GM12878 (cell line): Measurements from ENCODE around the gene NR2F6. TPM values are rescaled to one million over a fixed set of nuclear protein-coding genes. Genes with fewer than 3 reads are reported as not detected.

ENCODE experiments used
- ATAC-seq: fragments of 200-7000 bp; cut with Tn5 transposase; 3 replicates; pipeline ENCODE4 v1.9.1; 2020; ENCODE audit warnings: mild to moderate bottlenecking, moderate library complexity
- BruUV-seq: library from RNA; stranded (reverse); fragments of 400-500 nt; replicated peaks from 2 replicates; lab custom pipeline; 2021; lab: Mats Ljungman, UMichigan
- CTCF ChIA-PET: fragments of 300-600 bp; sonication (Branson Sonifier 250); formaldehyde crosslinking; extraction: SDS; loops from one replicate; lab custom pipeline; 2021; ENCODE audit warnings: inconsistent platforms; lab: Yijun Ruan, JAX
- POLR2A ChIA-PET: fragments of 350-600 bp; formaldehyde crosslinking; extraction: SDS; loops from one replicate; lab custom pipeline; 2021; ENCODE audit warnings: inconsistent platforms; lab: Charles Lee
- RAD21 ChIA-PET: fragments of 300-600 bp; sonication (Branson Sonifier 250); formaldehyde crosslinking; loops from one replicate; lab custom pipeline; 2023; ENCODE audit warnings: antibody characterized with exemption; ENCODE audit not compliant: unreplicated experiment; lab: Charles Lee
- SMC1A ChIA-PET: fragments of 300-600 bp; sonication (Branson Sonifier 250); formaldehyde crosslinking; loops from one replicate; lab custom pipeline; 2023; ENCODE audit not compliant: unreplicated experiment, uncharacterized antibody; lab: Charles Lee
- DNase-seq: peaks from one replicate; pipeline ENCODE4 v3.0.0-alpha.2; 2011; ENCODE audit warnings: low read depth, low spot score
- FAIRE-seq: peaks from 3 replicates; lab custom pipeline; 2011; peaks lifted over from hg19 to GRCh38; lab: Jason Lieb, UNC
- H2AFZ ChIP-seq: 2 replicates; pipeline ENCODE4 v1.6.0; 2011; ENCODE audit warnings: low read depth, low read length, control low read depth; ENCODE audit not compliant: control insufficient read depth
- H3K27ac ChIP-seq: 2 replicates; pipeline ENCODE4 v1.5.1; 2011; ENCODE audit warnings: control low read depth; ENCODE audit not compliant: control insufficient read depth, insufficient read depth
- H3K27me3 ChIP-seq, 2 experiments: replicated peaks in 1 of 2; 2 replicates each; pipeline versions ENCODE4 v1.6.0 to v1.6.1; 2011; ENCODE audit warnings: low read length in 1 of 2; ENCODE audit not compliant: control insufficient read depth in 2 of 2, insufficient read depth in 2 of 2
- H3K36me3 ChIP-seq, 2 experiments: 2 replicates each; pipeline ENCODE4 v1.5.1; 2011; ENCODE audit warnings: low read length in 1 of 2; ENCODE audit not compliant: control insufficient read depth in 2 of 2, insufficient read depth in 2 of 2
- H3K4me1 ChIP-seq: 2 replicates; pipeline ENCODE4 v1.6.1; 2011; ENCODE audit warnings: mild to moderate bottlenecking, low read length, moderate library complexity, mixed read lengths; ENCODE audit not compliant: control insufficient read depth, insufficient read depth
- H3K4me2 ChIP-seq: 2 replicates; pipeline ENCODE4 v1.6.0; 2011; ENCODE audit warnings: control low read depth; ENCODE audit not compliant: control insufficient read depth, insufficient read depth
- H3K4me3 ChIP-seq: fragments of 200-600 bp; sonication (generic); 2 replicates; pipeline ENCODE4 v1.5.1; 2016
- H3K79me2 ChIP-seq: 2 replicates; pipeline ENCODE4 v1.6.0; 2011; ENCODE audit warnings: low read length; ENCODE audit not compliant: control insufficient read depth, insufficient read depth
- H3K9ac ChIP-seq: 2 replicates; pipeline ENCODE4 v1.8.0; 2011; ENCODE audit warnings: low read length, control low read depth, mixed read lengths; ENCODE audit not compliant: control insufficient read depth, insufficient read depth
- H3K9me3 ChIP-seq: replicated peaks from 3 replicates; pipeline ENCODE4 v1.5.1; 2011; ENCODE audit warnings: mild to moderate bottlenecking, low read length; ENCODE audit not compliant: control insufficient read depth, insufficient read depth
- H4K20me1 ChIP-seq: 2 replicates; pipeline ENCODE4 v1.6.0; 2011; ENCODE audit not compliant: control insufficient read depth, insufficient read depth
- CHD4 ChIP-seq: fragments of 200-600 bp; sonication (generic); IDR thresholded peaks from 2 replicates; pipeline ENCODE4 v1.6.1; 2016; ENCODE audit warnings: mild to moderate bottlenecking
- GABPA ChIP-seq: IDR thresholded peaks from 2 replicates; pipeline ENCODE4 v1.6.1; 2014; ENCODE audit warnings: antibody characterized with exemption, low read depth, mild to moderate bottlenecking, inconsistent platforms
- MLLT1 ChIP-seq: fragments of 450-650 bp; IDR thresholded peaks from 2 replicates; pipeline ENCODE4 v1.6.1; 2016; ENCODE audit warnings: mild to moderate bottlenecking
- NBN ChIP-seq: fragments of 450-650 bp; IDR thresholded peaks from 2 replicates; pipeline ENCODE4 v1.6.1; 2016
- NR2F1 ChIP-seq: fragments of 450-650 bp; conservative IDR thresholded peaks from 2 replicates; pipeline ENCODE4 v1.6.1; 2017; ENCODE audit warnings: mild to moderate bottlenecking
- PKNOX1 ChIP-seq: fragments of 450-650 bp; IDR thresholded peaks from 2 replicates; pipeline ENCODE4 v1.6.1; 2016; ENCODE audit warnings: mild to moderate bottlenecking
- RCOR1 ChIP-seq: conservative IDR thresholded peaks from 2 replicates; pipeline ENCODE4 v1.6.1; 2012; ENCODE audit warnings: low read depth, low read length, improper control_type of control experiment
- SIN3A ChIP-seq: IDR thresholded peaks from 2 replicates; pipeline ENCODE4 v1.6.1; 2012; ENCODE audit warnings: low read depth, low read length, improper control_type of control experiment
- SIX5 ChIP-seq: IDR thresholded peaks from 2 replicates; pipeline ENCODE4 v1.6.1; 2011; ENCODE audit warnings: mild to moderate bottlenecking, low read depth, low read length, moderate library complexity; ENCODE audit not compliant: severe bottlenecking
- SREBF2 ChIP-seq: IDR thresholded peaks from 2 replicates; pipeline ENCODE4 v1.6.1; 2012; ENCODE audit warnings: mild to moderate bottlenecking, low read length
- STAT1 ChIP-seq: fragments of 450-650 bp; conservative IDR thresholded peaks from 2 replicates; pipeline ENCODE4 v1.6.1; 2014; ENCODE audit warnings: antibody characterized with exemption, mild to moderate bottlenecking
- TARDBP ChIP-seq: IDR thresholded peaks from 2 replicates; pipeline ENCODE4 v1.6.1; 2016; ENCODE audit warnings: borderline replicate concordance
- TCF7 ChIP-seq: IDR thresholded peaks from 2 replicates; pipeline ENCODE4 v1.6.1; 2014; ENCODE audit warnings: antibody characterized with exemption, borderline replicate concordance
- WGBS: methylation state at CpG from one replicate; pipeline ENCODE4 v1.1.6; 2016; ENCODE audit warnings: low lambda C conversion rate; ENCODE audit not compliant: insufficient replicate concordance, insufficient coverage; ENCODE audit errors: missing lambda C conversion rate; 5-methylcytosine and 5-hydroxymethylcytosine counted together
- in situ Hi-C: fragments of 300-500 bp; cut with MboI; formaldehyde crosslinking; loops from 9 replicates; pipeline ENCODE4 v1.14.3; 2018; ENCODE audit warnings: mixed read lengths
- intact Hi-C: fragments of 100-400 bp; cut with micrococcal nuclease; formaldehyde crosslinking; loops from one replicate; pipeline ENCODE4 v1.14.2; 2022; ENCODE audit not compliant: unreplicated experiment
- polyA plus RNA-seq, 11 experiments: library from polyadenylated mRNA; depleted of rRNA in 4 of 11; unstranded in 6 of 11; stranded (reverse) in 5 of 11; fragments of >200 nt; fragmentation: Nextera tagmentation in 4 of 11; fragmentation: Illumina TruSeq in 1 of 11; extraction: Ambion mirVana in 4 of 11; extraction: Trizol in 1 of 11; gene quantifications; 1 replicate in 1 of 11; 2 replicates in 10 of 11; pipeline versions ENCODE4 v1.2.1 to v1.2.3, GENCODE V29; 2011 to 2016; ENCODE audit warnings: inconsistent platforms in 2 of 11, missing spikeins in 2 of 11, low read depth in 1 of 11
- total RNA-seq, 4 experiments: library from RNA; depleted of rRNA in 3 of 4; stranded (reverse); fragments of >200 nt in 3 of 4; fragmentation: Illumina TruSeq in 1 of 4; extraction: Trizol in 1 of 4; gene quantifications; 2 replicates each; pipeline versions ENCODE4 v1.2.1 to v1.2.3, GENCODE V29; 2013 to 2021
- TF ChIP-seq, protein P1 (sequence below): fragments of 450-650 bp; IDR thresholded peaks from 2 replicates; pipeline ENCODE4 v1.6.1; 2018; ENCODE audit warnings: borderline replicate concordance, mild to moderate bottlenecking; ENCODE audit not compliant: partially characterized antibody

Gene NR2F6
- total and polyA plus RNA-seq, 10 of the 15 experiments (the other 5 are each of a cell fraction or from before 2014, with no cell fraction given): 0.18 to 15.5 (median 6.1) TPM

- no peak for TF ChIP-seq PKNOX1
- TF ChIP-seq, protein P1, sequence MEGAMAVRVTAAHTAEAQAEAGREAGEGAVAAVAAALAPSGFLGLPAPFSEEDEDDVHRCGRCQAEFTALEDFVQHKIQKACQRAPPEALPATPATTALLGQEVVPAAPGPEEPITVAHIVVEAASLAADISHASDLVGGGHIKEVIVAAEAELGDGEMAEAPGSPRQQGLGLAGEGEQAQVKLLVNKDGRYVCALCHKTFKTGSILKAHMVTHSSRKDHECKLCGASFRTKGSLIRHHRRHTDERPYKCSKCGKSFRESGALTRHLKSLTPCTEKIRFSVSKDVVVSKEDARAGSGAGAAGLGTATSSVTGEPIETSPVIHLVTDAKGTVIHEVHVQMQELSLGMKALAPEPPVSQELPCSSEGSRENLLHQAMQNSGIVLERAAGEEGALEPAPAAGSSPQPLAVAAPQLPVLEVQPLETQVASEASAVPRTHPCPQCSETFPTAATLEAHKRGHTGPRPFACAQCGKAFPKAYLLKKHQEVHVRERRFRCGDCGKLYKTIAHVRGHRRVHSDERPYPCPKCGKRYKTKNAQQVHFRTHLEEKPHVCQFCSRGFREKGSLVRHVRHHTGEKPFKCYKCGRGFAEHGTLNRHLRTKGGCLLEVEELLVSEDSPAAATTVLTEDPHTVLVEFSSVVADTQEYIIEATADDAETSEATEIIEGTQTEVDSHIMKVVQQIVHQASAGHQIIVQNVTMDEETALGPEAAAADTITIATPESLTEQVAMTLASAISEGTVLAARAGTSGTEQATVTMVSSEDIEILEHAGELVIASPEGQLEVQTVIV: no peak
- TF ChIP-seq SREBF2: no peak
Measured at GRCh38 chr19:17197666-17198065, 48.1 kb downstream of the NR2F6 start (continued).

GRCh38 chr19:17196610-17197009 is 49.1 kb downstream of the NR2F6 start:
- FAIRE-seq: no peak
- no peak overlapping the region for H3K9ac ChIP-seq
- H3K79me2 ChIP-seq: no peaks in the 10 kb centered on the region
- no peaks in the 10 kb centered on the region for H3K9me3 ChIP-seq
- WGBS: 96% methylated on average over 5 of the region's 7 CpGs
- no peak overlapping the region for H3K4me2 ChIP-seq
- ChIA-PET POLR2A (no interaction called here), SMC1A (no interaction called here), RAD21 (no interaction called here), CTCF (no interaction called here)
- ATAC-seq: no peak
- H3K4me3 ChIP-seq: no peak overlapping the region
- DNase-seq: no peak
- intact Hi-C loops: no loop called here
- no peak overlapping the region for H2AFZ ChIP-seq
- in situ Hi-C loops: no loop called here
- BruUV-seq: no TSS peak
- H4K20me1 ChIP-seq: no peaks in the 10 kb centered on the region
- H3K4me1 ChIP-seq: no peaks in the 10 kb centered on the region
- H3K36me3 ChIP-seq: peaks cover 33 to 45% of the 10 kb centered on the region in 2 experiments
- no peaks in the 10 kb centered on the region for H3K27me3 ChIP-seq
- H3K27ac ChIP-seq: no peak overlapping the region
- TF ChIP-seq TARDBP: no peak
- no peak for TF ChIP-seq PKNOX1
- TF ChIP-seq SIN3A: no peak
- no peak for TF ChIP-seq CHD4
- TF ChIP-seq RCOR1: no peak
- no peak for TF ChIP-seq NBN
- no peak for TF ChIP-seq MLLT1
- TF ChIP-seq SIX5: no peak
- TF ChIP-seq TCF7: no peak
- no peak for TF ChIP-seq STAT1
- TF ChIP-seq, protein P1: no peak
- TF ChIP-seq GABPA: no peak
- no peak for TF ChIP-seq NR2F1
